ENCODE data around the gene AK8.

Gene AK8

DNA sequence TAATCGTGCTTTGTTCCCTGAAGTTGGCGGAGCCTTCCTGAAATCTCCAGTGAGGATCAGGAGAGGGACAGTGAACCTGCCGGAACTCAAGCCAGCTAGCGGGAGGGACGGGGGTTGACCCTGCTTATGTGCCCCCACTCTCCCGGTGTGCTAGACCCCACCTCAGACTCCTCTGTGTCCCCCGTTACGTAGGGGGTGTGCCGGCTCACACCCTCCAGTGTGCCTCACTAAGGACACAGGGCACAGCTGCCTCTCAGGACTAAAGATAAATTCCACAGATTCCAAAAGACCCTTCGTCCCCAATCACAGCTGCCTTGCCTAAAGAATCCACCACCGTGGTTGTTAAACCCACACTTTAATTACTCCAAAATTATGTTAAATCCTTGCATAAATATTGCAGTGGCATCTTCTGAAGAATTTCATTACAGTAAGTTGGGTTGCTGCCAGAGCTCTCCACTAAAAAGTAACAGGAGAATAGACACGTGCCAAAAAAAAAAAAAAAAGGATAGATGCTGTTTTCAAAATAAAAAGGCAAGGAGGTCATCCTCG, 134.1 kb downstream of the AK8 start:
- no peaks in the 10 kb centered on the region for H3F3A ChIP-seq (ENCODE audit: low read depth)
- H4K20me1 ChIP-seq (ENCODE audit: insufficient read depth, low read length, poor library complexity, severe bottlenecking), result no peaks in the 10 kb centered on the region
- H3K36me3 ChIP-seq (ENCODE audit: insufficient read depth, low read length), result no peaks in the 10 kb centered on the region
- H3K27me3 ChIP-seq (ENCODE audit: insufficient read depth, low read length, poor library complexity, severe bottlenecking), result no peaks in the 10 kb centered on the region
- no peaks in the 10 kb centered on the region for H3K4me1 ChIP-seq (ENCODE audit: insufficient read depth, low read length, poor library complexity, severe bottlenecking)
- H3K9me3 ChIP-seq (ENCODE audit: insufficient read depth, low read depth, low read length), result no peaks in the 10 kb centered on the region
- no peaks in the 10 kb centered on the region for H3K9me2 ChIP-seq (replicated peaks; ENCODE audit: low read depth, low read length)
- no peaks in the 10 kb centered on the region for H3K79me2 ChIP-seq (ENCODE audit: insufficient read depth, low read length)
- H3K4me2 ChIP-seq (ENCODE audit: low read depth, low read length, poor library complexity, severe bottlenecking), result no peak overlapping the region
- no peak overlapping the region for H3K4me3 ChIP-seq (ENCODE audit: low read length, poor library complexity, severe bottlenecking)
- H2AFZ ChIP-seq (ENCODE audit: low read length), result no peak overlapping the region
- H3K9ac ChIP-seq (ENCODE audit: low read depth, low read length, poor library complexity, severe bottlenecking), result no peak overlapping the region
- TF ChIP-seq EZH2phosphoT487 (IDR thresholded peaks at IDR 0.05; ENCODE audit: borderline replicate concordance) (no peak), CTCF (conservative IDR thresholded peaks at IDR 0.05; ENCODE audit: low read length) (no peak)

GRCh38 chr9:132742821-132743311, 135.2 kb downstream of the AK8 start:
- Histone ChIP-seq H2AFZ (ENCODE audit: low read length) (no peak overlapping the region), H3K36me3 (ENCODE audit: insufficient read depth, low read length) (no peaks in the 10 kb centered on the region), H3F3A (ENCODE audit: low read depth) (no peaks in the 10 kb centered on the region), H3K79me2 (ENCODE audit: insufficient read depth, low read length) (no peaks in the 10 kb centered on the region), H3K4me3 (ENCODE audit: low read length, poor library complexity, severe bottlenecking) (no peak overlapping the region), H3K9me3 (ENCODE audit: insufficient read depth, low read depth, low read length) (no peaks in the 10 kb centered on the region), H4K20me1 (ENCODE audit: insufficient read depth, low read length, poor library complexity, severe bottlenecking) (no peaks in the 10 kb centered on the region), H3K9me2 (replicated peaks; ENCODE audit: low read depth, low read length) (no peaks in the 10 kb centered on the region), H3K9ac (ENCODE audit: low read depth, low read length, poor library complexity, severe bottlenecking) (no peak overlapping the region), H3K4me1 (ENCODE audit: insufficient read depth, low read length, poor library complexity, severe bottlenecking) (no peaks in the 10 kb centered on the region), H3K4me2 (ENCODE audit: low read depth, low read length, poor library complexity, severe bottlenecking) (no peak overlapping the region), H3K27me3 (ENCODE audit: insufficient read depth, low read length, poor library complexity, severe bottlenecking) (no peaks in the 10 kb centered on the region)
- TF ChIP-seq CTCF (conservative IDR thresholded peaks at IDR 0.05; ENCODE audit: low read length) (no peak), EZH2phosphoT487 (IDR thresholded peaks at IDR 0.05; ENCODE audit: borderline replicate concordance) (no peak)

GRCh38 chr9:132740526-132741309, 137.4 kb downstream of the AK8 start:
- Histone ChIP-seq H3K9me2 (replicated peaks; ENCODE audit: low read depth, low read length) (no peaks in the 10 kb centered on the region), H4K20me1 (ENCODE audit: insufficient read depth, low read length, poor library complexity, severe bottlenecking) (no peaks in the 10 kb centered on the region), H2AFZ (ENCODE audit: low read length) (no peak overlapping the region), H3K36me3 (ENCODE audit: insufficient read depth, low read length) (no peaks in the 10 kb centered on the region), H3K79me2 (ENCODE audit: insufficient read depth, low read length) (no peaks in the 10 kb centered on the region), H3K9ac (ENCODE audit: low read depth, low read length, poor library complexity, severe bottlenecking) (no peak overlapping the region), H3K4me1 (ENCODE audit: insufficient read depth, low read length, poor library complexity, severe bottlenecking) (no peaks in the 10 kb centered on the region), H3K27me3 (ENCODE audit: insufficient read depth, low read length, poor library complexity, severe bottlenecking) (no peaks in the 10 kb centered on the region), H3F3A (ENCODE audit: low read depth) (no peaks in the 10 kb centered on the region), H3K9me3 (ENCODE audit: insufficient read depth, low read depth, low read length) (no peaks in the 10 kb centered on the region), H3K4me2 (ENCODE audit: low read depth, low read length, poor library complexity, severe bottlenecking) (no peak overlapping the region), H3K4me3 (ENCODE audit: low read length, poor library complexity, severe bottlenecking) (no peak overlapping the region)
- TF ChIP-seq CTCF (conservative IDR thresholded peaks at IDR 0.05; ENCODE audit: low read length) (no peak), EZH2phosphoT487 (IDR thresholded peaks at IDR 0.05; ENCODE audit: borderline replicate concordance) (no peak)

Measured in Loucy (cell line).